ENCODE measurements around the gene CSF3R.
"Not testable (repeated sequence)": the region's sequence is repeated elsewhere in the genome, so short reads cannot be mapped to it uniquely, and the experiment has no call there.

CSF3R gene

DNA sequence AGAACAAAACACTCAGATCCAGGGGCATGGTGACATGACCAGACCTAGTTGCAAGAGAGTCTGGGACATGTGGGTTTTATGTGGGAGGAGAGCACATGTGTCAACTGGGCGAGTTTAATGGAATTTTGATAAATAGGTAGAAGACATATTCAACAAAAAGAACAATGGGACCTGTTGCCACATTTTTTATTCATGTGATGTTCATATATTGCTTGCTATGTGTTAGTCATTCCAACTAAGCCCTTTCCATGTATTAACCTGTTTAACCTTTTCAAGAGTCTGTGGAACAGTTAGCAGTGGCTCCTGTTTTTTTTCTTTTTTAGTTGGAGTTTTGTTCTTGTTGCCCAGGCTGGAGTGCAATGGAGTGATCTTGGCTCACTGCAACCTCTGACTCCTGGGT lies 30.1 kb upstream of the CSF3R start:
- DNase-seq = no peak

DNA sequence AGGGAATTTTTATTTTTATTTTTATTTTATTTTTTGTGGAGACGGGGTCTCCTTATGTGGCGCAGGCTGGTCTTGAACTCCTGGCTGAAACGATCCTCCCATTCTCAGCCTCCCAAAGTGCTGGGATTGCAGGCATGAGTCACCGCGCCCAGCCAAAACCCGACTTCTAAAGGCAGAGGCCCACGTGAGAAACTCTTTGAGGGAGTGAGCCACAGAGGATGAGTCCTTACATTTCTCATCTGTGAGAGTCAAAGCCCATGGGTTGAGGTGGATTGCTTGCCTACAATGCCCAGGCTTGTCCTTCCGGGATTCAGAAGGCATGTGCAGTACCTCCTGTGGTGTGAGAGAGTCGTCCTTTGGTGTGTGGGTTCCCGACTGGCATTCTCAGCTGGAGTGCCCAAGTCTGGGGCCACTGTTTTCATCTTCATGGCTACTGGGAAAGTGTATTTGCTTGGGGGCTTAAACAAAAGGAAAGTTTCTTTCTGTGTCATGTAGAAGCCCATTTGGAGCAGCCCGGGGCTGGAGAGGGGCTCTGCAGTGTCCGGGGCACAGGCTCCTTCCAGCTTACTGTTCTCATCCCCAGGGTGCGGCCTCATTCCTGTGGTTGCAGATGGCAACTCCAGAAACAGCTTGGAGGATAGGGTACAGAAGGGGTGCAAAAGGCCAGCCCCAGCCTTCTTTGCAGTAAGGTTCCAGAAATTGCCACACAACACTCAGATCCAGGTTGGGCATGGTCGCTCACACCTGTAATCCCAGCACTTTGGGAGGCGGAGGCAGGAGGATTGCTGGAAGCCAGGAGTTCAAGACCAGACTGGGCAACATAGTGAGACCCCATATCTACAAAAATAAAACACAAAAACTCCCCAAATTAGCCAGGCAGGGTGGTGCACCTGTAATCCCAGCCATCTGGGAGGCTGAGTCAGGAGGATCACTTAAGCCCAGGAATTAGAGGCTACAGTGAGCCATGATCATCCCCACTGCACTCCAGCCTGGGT lies 29.4 kb upstream of the CSF3R start:
- no peak for DNase-seq

GRCh38 chr1:36511220-36511619 lies 28.5 kb upstream of the CSF3R start:
- DNase-seq = not testable (repeated sequence)

GRCh38 chr1:36510418-36510817 lies 27.7 kb upstream of the CSF3R start:
- no peak for DNase-seq

GRCh38 chr1:36508257-36508656 lies 25.5 kb upstream of the CSF3R start:
- DNase-seq = no peak

DNA sequence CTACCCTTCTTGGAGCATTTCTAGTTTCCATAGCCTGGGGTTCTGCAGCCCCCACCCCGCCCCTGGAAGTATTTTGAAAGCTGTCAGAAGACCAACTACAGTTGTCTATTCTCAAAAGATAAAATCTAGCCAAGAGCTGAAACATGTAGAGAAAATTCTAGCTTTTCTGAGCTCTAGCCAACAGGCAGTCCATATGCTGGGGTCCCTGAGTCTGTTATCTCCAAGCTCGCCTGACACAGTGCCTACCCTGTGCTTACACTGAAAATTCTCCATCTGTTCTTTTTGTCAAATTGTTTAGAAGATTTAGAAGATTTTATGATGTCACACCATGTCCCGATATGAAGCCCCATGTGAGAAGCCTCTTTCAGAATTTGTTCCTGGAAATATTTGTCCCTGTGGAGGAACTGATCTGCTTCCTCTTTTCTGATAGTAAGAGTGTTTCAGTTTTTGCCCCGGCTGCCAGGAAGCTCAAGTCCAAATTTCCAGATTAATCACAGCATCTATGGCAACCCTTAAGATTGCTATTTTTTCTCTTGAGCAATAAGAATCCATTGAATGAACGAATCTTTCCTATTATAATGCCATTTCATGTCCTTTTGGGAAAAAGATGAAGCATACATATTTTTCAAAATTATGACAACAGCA lies 23.7 kb upstream of the CSF3R start:
- no peak for DNase-seq

DNA sequence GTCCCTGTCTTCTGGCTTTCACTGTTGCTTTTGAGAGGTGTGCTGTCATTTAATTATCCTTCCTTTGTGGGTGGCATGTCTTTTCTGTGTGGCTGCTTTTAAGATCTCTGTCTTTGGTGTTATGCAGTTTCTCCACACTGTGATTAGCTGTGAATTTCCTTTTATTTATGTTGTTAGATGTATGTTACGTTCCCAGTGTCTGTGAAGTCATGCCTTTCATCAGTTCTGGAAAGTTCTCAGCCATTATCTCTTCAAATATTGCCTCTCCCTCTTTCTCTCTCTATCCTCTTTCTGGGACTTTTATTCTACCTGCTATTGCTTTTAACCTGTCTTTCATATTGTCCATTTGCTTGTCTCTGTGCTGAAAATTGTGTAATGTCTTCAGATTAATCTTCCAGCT lies 21.0 kb upstream of the CSF3R start:
- no peak for DNase-seq

DNA sequence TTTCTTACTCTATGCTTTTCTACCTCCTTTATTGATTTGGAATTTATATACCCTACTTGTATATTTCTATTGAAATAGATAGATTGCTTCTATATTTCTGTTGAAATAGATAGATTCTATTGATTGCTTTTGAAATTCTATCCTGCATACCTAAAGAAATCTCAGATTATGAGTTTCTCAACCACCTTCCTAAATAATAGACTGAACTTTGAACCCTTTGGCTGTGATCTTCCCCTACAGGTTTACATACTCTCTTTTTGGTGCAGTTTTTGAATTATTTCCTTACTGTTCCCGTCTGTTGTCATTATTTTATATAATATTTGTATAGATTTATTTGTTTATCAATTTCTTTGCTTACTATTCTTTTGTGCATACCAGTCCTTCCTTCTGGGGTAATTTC lies 20.4 kb upstream of the CSF3R start:
- DNase-seq = no peak

GRCh38 chr1:36502616-36503015 lies 19.9 kb upstream of the CSF3R start:
- no peak for DNase-seq

DNA sequence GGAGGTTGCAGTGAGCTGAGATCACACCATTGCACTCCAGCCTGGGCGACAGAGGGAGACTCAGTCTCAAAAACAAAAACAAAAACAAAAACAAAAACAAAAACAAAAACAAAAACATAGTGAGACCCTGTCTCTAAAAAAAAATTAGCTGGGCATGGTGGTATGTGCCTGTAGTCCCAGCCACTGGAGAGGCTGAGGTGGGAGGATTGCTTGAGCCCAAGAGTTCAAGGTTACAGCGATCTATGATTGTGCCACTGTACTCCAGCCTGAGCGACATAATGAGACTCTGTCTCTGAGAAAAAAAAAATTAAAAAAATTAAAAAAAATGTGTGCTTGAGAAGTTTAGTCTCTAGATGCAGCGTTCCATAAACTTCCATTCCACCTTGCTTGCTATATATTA lies 19.2 kb upstream of the CSF3R start:
- not testable (repeated sequence) for DNase-seq

DNA sequence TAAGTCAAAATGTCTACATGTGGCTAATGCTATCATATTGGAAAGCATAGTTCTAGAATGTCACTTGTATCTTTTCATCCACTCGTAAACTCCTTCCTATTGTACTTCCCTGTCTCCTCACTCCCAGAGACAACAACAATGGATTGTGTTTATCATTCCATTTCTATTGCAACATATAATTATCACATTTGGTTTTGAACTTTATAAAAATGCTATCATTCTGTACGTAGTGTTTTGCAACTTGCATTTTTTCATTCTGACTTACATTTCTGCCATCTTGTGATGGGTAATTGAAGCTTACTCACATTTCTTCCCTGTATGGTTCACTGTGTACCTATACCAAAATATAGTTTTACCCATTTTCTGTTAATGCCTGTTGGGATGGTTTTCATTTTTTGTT lies 14.5 kb upstream of the CSF3R start:
- no peak for DNase-seq

GRCh38 chr1:36494971-36495370 lies 12.3 kb upstream of the CSF3R start:
- no peak for DNase-seq

DNA sequence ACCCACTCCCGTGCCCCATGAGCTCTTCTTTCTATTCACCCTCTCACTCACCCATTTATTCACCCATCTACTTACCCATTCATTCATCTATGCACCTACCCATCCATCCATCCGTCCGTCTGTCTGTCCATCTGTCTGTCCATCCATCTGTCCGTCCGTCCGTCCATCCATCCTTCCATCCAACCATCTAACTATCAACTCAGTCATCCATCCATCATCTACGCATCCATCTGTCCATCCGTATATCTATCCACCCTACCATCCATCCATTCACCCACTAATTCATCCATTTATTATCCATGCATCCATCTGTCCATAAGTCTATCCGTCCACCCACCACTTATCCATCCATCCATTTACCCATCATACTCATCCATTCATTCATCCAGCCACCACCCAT lies 10.8 kb upstream of the CSF3R start:
- DNase-seq = no peak

DNA sequence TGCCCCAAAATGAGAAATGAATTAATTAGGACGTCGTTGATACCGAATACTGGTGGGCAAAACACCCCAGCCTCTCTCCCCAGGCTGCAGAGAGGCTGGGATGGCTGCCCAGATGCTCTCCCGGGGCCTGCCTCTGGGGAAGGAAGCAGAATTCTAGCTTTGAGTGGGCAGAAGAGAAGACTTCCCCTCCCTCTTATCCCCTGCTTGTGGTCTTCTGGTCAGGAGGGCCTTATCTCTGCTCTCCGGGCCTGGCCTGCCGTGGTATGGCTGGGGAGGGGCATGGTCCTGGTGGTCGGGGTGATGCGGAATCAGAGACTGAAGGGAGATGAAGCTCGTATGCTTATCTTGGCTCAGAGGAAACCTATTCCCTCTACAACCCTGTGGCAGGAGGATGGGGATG lies 9.8 kb upstream of the CSF3R start:
- no peak for DNase-seq

- DNase-seq = not testable (repeated sequence)
Observed at GRCh38 chr1:36489258-36490051, 6.7 kb upstream of the CSF3R start.

DNA sequence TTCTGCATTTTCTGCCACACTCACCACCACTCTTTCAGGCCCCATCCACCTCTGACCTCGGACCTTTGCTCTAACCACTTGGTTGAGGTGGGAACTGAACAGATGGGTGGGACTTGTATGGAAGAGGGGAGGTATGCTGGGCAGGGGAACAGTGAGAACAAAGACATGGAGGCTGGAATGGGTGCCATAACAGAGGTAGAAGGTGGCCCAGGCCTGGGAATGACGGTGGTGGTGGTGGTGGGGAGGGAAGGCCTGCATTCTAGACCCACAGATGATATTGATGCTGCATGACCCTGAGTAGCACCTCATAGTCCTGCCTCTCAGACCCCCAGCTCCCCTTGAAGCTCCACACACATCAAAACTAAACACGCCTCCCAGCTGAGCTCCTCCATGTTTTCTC lies 5.2 kb upstream of the CSF3R start:
- no peak for DNase-seq

DNA sequence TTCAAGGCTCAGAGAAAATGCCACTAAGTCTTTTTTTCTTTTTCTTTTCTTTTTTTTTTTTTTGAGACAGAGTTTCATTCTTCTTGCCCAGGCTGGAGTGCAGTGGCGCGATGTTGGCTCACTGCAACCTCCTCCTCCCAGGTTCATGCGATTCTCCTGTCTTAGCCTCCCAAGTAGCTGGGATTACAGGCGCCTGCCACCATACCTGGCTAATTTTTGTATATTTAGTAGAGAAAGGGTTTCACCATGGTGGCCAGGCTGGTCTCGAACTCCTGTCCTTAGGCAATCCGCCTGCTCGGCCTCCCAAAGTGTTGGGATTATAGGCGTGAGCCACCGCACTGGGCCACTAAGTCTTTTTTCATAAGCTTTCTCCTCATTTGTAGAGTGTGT lies 4.6 kb upstream of the CSF3R start:
- not testable (repeated sequence) for DNase-seq

DNA sequence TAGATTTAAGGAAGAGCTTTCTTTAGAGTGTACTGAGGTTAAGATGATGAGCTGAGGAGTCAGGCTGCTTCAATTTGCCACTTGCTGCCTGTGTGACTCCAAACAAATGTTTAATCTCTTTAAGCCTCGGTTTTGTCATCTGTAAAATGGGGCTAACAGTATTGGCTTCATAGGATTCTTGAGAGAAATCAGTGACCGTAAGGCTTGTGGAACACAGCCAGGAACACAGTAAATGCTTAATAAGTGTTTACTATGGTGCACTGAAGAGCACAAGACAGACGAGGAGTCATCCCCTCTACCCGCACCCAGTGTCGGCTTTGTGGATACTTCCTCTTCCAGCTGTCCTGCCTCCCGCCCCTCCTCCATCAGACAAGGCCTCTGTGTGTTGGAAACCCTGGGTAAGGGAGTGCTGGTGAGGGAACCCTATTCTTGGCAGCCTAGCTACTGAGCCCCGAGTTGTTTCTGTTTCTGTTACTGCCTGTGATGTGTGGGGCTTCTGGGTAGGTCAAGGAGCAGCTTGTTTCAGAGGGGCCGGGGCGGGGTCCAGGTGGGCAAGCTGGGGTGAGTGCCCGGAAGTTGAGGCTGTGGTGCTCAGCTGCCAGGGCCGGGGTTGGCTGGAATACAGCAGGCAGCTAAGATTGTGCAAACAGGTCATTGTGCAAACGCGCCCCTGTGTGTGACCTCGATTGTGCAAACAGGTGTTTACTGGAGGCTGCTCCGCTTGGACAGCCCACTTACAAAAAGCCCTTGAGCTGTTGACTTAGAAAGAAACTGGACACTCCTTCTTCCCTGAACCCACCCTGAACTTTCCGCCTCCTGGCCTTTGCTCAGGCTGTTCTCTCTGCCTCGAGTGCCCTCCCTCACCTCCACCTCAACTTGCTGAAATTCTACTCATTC lies 4.0 kb upstream of the CSF3R start:
- DNase-seq = no peak

DNA sequence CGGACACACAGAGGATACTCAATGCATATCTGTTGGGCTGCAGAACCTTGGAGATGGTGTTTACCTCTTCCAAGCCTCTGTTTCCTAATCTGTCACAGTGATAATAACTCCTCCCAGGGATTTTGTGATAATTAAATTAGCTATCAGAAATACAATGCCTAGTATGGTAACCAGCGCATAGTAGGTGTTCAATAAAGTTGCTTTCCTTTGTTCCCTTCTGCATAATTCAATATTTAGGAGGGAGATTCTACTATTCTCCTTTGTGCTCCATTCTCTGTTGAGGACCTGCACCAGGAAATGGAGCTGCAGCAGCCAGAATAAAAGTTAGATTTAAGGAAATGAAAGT lies 3.4 kb upstream of the CSF3R start:
- DNase-seq = no peak

GRCh38 chr1:36484099-36484498 lies 1.4 kb upstream of the CSF3R start:
- DNase-seq = no peak

- no peak for DNase-seq
Observed at GRCh38 chr1:36481771-36482723, 666 bp downstream of the CSF3R start.

All from stimulated activated CD4-positive, alpha-beta T cell treated with anti-CD3 and anti-CD28 coated beads, Interleukin-4, amount 100 ng/mL, for 24 hours (primary cell).